GM18526 (cell line): ENCODE results near the gene SERTAD3.

ENCODE experiments used
- POLR2A ChIP-seq: IDR thresholded peaks from 3 replicates; pipeline ENCODE4 v1.6.1; 2011; ENCODE audit not compliant: insufficient read length; ENCODE audit errors: extremely low read depth

Gene SERTAD3

DNA sequence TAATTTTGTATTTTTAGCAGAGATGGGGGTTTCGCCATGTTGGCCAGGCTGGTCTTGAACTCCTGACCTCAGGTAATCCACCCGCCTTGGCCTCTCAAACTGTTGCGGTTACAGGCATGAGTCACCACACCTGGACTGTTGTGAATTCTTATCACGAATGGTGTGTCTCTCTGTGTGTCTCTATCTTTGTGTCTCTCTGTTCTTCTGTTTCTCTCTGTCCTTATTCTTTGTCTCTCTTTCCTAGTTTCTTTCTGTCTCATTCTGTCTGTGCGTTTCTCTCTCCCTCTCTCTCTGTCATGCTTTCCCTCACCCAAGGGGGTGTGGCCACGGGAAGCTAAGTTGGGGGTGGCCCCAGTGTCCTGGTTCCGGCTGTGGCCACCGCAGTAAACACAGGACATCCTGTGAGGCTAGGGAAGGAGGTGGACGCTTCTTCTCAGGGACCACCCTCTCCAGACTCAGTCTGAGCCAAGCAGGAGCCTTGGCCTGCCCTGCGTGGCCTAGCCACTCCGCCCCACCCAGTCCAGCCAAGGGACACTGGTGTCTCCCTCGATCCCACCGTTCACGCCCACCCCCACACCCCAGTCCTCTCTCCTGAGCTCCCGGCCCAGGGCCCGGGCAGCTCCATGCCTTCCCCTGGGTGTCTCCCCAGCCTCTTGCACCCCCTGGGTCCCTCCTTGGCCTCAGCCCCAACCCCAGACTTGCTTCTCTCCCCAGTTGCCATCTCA lies 27.1 kb downstream of the SERTAD3 start:
- TF ChIP-seq POLR2A: peak; percentile 14

DNA sequence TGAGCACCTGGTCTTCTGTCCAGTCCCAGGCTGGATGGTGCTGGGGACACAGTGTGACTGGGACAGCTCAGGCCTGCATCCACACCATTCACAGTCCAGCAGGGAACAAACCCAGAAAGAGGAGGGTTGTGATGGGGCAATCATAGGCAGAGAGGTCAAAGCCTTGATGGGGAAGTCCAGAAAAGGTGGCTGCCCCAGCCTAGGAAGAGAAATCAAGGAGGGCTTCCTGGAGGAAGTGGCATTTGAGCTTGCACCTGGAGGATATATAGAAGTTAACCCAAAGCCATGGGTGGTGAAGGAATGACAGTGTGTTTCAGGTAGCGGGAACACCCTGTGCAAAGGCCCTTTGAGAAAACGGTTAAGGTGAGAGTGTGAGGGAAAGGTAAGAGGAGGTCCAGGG lies 28.4 kb downstream of the SERTAD3 start:
- TF ChIP-seq POLR2A: no peak

DNA sequence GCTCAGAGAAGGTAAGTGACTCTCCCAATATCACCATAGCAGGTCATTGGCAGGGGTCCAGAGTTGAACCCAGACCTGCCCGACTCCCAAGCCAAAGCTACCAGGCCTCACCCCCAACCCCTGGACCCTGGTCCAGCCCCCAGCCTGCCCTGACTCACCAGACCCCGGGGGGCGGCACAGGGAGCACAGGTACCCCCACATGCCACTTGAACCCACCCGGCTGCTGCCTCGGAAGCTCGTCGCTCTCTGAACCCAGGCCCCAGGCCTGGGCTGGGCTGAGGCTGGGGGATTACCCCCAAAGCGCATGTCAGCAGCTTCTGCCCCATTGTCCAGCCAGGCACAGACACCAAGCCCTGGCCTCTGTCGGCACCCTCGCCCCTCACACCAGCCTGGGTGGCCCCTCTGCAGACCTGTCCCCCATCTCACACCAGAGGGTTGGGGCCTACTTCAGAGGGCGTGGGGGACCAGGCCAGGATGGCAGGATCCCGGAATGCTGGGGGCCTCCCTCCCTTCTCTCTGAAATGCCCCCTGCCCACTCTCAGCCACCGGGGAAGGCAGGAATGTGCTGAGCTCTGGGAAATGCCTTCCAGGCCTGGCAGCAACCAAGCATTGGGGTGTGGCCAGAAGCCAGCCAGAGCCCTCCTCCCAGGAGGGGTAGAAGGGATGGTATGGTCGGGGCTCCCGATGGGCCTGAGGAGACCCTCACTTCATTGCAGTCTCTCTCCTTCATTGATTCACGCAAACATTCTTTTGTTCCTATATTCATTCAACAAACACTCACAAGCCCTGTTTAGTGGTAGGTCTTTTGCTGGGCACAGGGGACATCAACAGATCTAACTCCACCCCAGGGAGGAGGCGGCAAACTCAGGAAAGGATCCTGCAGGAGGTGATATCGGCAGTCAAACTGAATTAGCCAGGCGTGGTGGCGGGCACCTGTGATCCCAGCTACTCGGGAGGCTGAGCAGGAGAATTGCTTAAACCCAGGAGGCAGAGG lies 29.3 kb downstream of the SERTAD3 start:
- TF ChIP-seq POLR2A: no peak

DNA sequence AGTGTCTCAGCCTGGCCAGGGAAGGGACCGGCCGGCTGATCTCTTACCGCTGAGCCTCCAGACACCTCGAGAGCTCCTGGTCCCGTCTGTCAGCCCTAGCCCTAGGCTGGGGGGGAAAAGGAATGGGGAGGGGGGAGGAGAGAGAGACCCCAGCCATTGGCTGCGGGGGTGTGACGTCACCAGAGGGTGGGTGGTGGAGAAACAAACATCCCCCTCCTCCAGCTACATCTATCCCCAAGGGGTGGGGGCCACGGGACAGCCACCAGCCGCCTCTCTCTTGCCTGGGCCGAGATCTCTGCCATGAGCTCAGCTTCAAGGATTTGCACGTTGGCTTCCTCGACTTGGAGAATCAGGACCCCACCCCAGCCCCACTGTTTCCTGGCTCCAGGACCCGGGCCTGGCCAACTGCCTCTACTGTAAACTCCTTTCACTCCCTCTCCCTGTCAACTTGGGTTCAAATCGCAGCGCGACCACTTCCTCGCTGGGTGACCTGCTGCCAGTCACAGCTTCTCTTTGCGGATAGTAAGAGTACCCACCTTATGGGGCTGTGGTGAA lies 30.8 kb downstream of the SERTAD3 start, which contains the start of gene PRX:
TSS of gene PRX (minus strand) at position 88 of the 555 bp plus-strand sequence. CDS start 5,446 bp downstream, outside the sequence.
- no peak for TF ChIP-seq POLR2A

DNA sequence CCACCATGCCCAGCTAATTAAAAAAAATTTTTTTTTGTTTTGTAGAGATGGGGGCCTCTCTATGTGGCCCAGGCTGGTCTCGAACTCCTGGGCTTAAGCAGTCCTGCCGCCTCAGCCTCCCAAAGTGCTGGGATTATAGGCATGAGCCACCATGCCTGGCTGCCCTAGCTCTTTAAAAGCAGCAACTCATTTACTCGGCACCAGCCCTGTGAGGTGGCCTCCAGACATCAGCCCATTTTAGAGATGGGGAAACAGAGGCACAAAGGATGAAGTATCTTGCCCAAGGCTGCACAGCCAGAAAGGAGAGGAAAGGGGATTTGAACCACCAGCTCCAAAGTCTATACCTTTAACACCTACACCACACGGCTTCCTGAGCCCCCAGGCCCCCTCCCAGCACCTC lies 31.3 kb downstream of the SERTAD3 start:
- no peak for TF ChIP-seq POLR2A

DNA sequence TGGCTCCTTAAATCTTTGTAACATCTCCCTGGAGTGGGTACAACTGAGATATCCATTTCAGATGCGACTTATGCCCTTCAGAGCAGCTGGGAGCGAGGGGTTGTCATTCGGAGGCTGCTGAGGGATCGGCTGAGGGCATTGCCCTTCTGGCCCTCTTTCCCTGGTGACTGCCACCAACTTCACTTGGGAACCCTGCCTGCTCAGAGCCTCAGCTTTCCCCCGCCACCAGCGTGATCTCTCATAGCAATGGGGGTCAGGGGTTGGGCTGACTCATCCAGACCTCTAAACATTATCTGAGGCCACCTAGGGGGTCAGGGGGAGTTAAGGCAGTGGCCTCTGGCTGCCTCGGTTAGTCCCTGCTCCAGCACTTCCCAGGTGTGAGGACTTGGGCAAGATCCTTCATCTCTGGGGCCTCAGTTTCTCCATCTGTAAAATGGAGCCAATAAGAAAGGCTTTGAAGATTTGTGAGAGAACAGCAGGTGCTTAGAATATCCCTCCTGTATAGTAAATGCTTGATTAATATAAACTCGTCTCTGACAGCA lies 32.1 kb downstream of the SERTAD3 start:
- no peak for TF ChIP-seq POLR2A

DNA sequence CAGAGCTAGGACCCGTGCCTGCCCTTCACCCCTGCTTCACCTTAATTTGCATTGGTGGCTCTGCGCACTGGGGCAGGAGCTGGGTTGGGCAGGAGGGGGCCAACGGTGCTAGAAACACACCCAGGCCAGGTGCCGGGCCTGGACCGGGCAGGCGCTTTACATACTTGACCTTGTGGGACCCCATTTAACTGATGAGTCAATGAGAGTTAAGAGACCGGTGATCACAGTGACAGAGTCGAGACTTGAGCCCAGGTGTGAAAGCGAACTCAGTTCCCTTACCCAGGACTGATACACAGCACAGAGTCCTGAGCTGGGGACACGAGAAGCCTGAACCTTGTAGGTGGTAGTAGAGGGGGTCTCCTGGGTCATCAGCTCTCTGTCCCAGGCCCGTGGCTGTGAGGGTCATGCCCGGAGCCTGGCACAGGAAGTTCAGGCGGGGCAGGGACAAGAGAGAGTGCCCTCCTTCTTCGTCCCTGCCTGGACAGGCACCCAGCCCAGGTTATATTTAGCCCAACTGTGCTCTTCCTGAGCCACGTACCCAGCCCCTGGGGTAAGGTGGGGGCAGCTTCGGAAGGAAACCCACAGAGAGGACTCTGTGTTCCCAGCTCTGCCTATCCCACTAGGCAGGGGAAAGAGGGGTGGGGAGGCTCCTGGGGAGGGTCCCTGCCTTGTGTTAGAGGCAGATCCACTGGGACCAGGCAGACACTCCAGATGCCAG lies 32.9 kb downstream of the SERTAD3 start:
- TF ChIP-seq POLR2A: no peak

DNA sequence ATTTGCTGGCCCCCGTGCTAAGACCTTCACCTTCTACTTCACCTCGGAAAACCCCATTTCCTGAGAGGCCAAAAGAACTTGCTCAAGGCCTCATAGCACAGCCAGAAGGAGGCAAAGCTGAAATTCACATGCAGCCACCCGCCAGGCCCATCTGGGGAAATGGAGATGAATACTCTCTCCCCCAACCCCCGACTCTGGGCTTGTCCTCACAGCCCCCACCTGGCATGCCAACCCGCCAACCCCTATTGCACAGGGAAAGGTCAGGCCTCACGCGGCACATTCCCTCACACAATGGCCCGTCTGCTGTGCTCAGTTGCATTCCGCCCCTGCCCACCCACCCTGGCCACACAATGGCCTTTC lies 34.1 kb downstream of the SERTAD3 start:
- TF ChIP-seq POLR2A: no peak

DNA sequence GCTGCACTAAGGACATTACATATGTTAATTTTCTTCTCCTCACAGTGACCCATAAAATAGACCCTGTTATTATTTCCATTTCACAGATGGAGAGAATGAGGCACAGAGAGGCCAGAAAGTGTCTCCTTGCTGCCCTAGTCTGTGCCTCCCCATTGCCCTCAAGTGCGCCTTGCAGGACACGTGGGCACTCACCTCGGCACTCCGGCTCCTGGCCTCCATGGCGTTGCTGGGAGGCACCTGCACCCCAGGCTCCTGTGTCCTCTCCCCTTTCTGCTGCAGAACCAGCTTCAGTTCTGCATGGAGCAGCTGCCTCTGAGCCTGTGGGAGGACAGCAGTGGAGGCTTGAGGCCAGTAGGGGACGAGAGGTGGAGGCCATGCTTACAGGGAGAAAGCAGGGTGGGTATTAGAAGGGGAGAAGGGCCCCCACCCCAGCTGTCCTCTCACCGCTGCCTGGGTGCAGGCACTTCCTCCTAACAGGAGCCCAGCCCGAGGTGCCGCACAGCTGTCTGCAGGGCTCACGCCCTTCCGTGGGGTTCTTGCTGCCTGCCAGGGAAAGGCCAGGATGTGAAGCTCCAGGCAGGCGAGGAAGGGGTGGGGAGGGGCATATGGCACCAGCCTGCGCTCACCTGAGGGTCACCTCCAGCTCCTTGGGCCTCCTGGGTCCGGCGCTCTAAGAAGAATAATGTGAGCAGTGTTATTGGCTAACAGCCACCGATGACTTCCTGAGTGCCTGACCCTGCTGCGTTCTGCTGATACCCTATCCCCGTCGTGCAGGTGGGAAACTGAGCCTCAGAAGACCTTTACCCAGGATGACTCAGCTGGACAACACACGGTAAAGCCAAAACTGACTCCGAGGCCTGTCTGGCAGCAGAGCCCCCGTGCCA lies 36.2 kb downstream of the SERTAD3 start:
- TF ChIP-seq POLR2A: no peak

DNA sequence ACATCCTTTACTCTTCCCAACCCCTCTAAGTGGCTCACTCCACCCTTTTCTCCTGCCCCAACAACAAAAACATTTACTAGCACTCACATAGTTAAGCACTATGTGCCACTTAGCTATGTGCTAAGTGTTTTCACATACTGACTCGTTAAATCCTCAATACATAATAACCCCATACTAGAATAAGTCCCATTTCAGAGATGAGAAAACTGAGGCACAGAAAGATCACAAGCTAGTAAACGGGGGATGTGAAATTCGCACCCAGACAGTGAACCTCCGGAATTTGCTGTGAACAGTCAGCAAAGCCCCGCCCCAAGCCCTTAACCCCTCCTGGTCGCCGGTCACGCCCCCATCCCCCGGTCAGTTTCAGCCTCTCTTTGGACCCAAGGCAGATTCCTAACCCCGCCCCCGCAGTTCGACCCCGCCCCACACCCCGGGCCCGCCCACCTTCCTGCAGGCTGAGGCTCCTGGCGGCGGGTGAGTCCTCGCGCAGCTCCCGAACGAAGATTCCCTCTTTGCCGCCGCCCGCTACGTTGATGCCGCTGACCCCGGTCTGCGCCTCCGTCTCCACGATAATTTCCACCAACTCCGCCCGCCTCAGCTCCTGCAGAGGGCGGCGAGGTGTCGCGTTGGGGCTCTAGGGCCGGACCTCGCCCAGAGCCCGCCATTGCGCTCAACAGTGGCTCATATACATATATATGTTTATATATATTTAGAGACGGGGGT lies 40.7 kb downstream of the SERTAD3 start:
- no peak for TF ChIP-seq POLR2A

DNA sequence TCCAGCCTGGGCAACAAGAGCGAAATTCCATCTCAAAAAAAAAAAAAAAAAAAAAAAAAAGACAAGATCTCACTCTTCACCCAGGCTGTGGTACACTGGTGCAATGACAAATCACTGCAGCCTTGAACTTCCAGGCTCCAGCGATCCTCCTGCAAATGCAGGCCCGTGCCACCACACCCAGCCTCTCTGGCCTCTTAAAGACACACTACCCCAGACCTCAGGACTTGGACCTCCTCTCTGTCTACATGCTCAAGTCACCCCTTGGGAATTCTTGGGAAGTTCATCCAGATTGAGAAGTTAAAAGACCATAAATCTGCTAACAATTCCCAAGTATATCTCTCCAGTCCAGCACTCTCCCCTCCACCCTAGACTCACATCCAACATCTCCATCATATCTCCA lies 43.6 kb downstream of the SERTAD3 start:
- no peak for TF ChIP-seq POLR2A

DNA sequence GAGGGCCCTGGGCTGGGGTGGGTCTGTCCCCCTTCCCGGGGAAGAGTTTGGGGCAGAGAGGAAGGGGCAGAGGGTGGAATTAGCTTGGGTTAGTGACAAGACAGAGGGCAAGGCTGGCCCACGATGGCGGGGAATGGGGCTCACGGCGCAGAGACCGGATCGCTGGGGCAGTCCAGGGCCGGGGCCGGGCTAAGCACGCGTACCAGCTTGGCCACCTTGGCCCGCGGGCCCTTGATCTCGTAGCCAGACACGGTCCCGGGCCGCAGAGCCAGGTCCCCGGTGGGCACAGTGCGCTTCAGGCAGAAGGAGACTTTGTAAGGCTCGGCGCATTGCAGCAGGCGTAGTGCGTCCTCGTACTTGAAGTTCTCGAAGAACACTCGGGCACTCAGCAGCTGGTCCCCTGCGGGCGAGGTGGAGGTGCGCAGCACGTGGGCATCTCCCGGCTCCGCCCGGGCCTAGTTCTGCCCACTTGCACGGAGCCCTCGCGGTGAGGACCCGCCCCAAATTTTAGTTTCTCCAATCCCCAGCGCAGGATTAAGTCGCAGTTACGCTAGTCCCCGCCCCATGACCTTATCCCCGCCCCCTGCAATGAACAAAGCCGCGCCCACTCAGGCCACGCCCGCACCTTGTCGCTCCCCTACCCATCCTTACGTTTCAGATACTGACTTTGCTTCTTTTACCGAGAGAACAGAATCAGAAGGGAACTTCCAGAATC lies 45.6 kb downstream of the SERTAD3 start:
- TF ChIP-seq POLR2A: no peak

DNA sequence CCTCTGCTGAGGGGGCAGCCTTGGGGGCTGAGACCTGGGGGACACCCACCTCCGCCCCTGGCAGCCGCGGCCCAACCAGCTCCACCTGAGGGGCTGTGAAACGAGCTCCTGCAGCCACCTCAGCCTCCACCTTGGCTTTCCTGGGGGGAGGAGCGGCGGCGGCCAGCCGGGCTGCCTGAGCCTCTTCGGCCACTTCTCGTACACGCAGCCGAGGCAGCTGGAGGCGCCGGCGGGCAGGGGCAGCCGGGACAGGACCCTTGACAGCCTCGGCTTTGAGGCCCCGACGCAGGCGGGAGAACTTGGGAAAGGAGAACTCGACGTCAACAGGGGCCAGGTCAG lies 46.6 kb downstream of the SERTAD3 start:
- no peak for TF ChIP-seq POLR2A
